Right lobe of liver (tissue), 4 donors: ENCODE measurements around the gene ILF2.

Experiments used
- CTCF ChIP-seq, 4 donors: fragments of 200-600 bp in 3 of 4; fragments of 450-650 bp in 1 of 4; IDR thresholded peaks; one replicate each; pipeline versions ENCODE4 v1.5.1 to v1.8.0; 2016 to 2022; ENCODE audit warnings: antibody characterized with exemption in 4 of 4, mild to moderate bottlenecking in 2 of 4
- POLR2A ChIP-seq: fragments of 450-650 bp; IDR thresholded peaks from one replicate; pipeline ENCODE4 v1.6.1; 2017; ENCODE audit warnings: antibody characterized with exemption, mild to moderate bottlenecking
- donor health status: DM: no; HTN: no; CAD: no.
- donor health status: DM: no; HTN: no; CAD: no.
- donor health status: DM: no; HTN: yes; CAD: no.

- TF ChIP-seq CTCF (IDR thresholded peaks at IDR 0.05) (no peak), POLR2A (no peak)
Measured at GRCh38 chr1:153698020-153698922, 27.5 kb upstream of the ILF2 start.
